K562 treated with DMSO at 1 percent for 48 hours (cell line): ENCODE data around the gene UBE2E2. TPM values are rescaled to one million over a fixed set of nuclear protein-coding genes. Genes with fewer than 3 reads are reported as not detected.

Source experiments
- total RNA-seq: library from RNA; unstranded; fragments of 300-600 nt; gene quantifications from 2 replicates; pipeline ENCODE4 v1.2.3, GENCODE V29; 2022; ENCODE audit warnings: low replicate concordance; ENCODE audit errors: extremely low read depth

UBE2E2 gene
- not detected in 2 replicates for total RNA-seq

GRCh38 chr3:23202921-23203707 is at the start of gene UBE2E2:
Gene UBE2E2 (plus strand): TSS chr3:23203327.

